ENCODE data around the gene MYCBP2.

GRCh38 chr13:77353995-77354394 lies 27.1 kb upstream of the MYCBP2 start:
- TF ChIP-seq CTCF (IDR thresholded peaks at IDR 0.05) (no peak), POLR2A (IDR thresholded peaks at IDR 0.05) (no peak), POLR2AphosphoS5 (IDR thresholded peaks at IDR 0.05; ENCODE audit: insufficient read depth in 1 of 2, low read depth in 1 of 2) (no peak)

Data from vagina (tissue), 2 donors.